GM18858 (cell line): ENCODE measurements around the gene ZNF814.
A peak's percentile ranks its signal among the peaks of the same experiment; 100 is the strongest.
"Not testable (repeated sequence)": the region's sequence is repeated elsewhere in the genome, so short reads cannot be mapped to it uniquely, and the experiment has no call there.

Experiments
- ATAC-seq: cut with Tn5 transposase; IDR thresholded peaks from one replicate; pipeline ENCODE4 v1.9.1; 2021; ENCODE audit not compliant: unreplicated experiment

Gene ZNF814

DNA sequence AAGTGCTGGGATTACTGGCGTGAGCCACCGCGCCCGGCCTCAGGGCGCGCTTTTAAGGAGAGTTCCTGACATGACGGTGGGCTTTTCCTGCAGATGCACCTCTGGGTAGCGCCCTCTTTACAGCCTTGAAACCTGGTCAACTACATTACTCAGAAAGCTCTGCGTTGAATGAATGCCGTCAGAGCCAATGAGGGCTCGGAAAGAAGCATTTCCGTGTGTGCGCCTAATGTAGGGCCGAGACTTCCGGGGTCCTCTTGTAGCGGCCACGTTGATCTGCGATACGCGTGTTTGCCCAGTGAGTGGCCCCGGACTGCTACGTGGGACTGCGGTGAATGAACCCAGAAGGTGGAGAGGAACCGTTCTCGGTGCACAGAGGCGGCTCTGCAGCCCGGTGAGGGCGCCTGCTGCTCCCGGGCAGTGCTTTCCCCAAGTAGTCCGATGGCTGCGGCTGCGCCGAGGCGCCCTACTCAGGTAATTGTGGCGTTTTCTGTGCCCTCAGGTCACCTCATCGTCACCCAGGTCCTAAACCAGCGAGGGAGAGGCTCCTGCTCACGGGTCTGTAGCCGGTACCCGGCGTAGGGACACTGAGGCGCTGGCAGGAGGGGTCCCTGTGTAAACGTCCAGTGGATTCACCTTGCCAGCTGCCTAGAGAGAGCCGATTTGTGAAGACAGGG lies 69.2 kb downstream of the ZNF814 start:
- ATAC-seq, result peak; percentile 54

DNA sequence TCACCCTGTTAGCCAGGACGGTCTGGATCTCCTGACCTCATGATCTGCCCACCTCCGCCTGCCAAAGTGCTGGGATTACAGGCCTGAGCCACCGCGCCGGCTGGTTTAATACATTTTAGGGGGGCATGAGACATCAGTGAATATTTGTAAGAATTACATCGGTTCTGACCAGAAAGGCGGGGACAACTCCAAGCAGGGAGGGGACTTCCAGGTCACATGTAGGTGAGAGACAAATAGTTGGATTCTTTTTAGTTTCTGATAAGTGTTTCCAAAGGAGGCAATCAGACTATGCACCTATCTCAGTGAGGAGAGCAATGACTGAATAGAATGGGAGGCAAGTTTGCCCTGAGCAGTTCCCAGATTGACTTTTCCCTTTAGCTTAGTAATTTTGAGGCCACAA lies 70.5 kb downstream of the ZNF814 start:
- no peak for ATAC-seq

DNA sequence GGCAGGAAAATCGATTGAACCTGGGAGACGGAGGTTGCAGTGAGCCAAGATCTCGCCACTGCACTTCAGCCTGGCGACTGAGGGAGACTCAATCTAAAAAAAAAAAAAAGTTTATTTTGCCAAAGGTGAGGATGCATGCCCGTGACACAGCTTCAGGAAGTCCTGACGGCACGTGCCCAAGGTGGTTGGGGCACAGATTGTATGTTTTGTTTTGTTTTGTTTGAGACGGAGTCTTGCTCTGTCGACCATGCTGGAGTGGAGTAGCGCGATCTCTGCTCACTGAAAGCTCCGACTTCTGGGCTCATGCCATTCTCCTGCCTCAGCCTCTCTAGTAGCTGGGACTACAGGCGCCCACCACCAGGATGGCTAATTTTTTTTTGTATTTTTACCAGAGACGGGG lies 70.9 kb downstream of the ZNF814 start:
- ATAC-seq, result no peak

DNA sequence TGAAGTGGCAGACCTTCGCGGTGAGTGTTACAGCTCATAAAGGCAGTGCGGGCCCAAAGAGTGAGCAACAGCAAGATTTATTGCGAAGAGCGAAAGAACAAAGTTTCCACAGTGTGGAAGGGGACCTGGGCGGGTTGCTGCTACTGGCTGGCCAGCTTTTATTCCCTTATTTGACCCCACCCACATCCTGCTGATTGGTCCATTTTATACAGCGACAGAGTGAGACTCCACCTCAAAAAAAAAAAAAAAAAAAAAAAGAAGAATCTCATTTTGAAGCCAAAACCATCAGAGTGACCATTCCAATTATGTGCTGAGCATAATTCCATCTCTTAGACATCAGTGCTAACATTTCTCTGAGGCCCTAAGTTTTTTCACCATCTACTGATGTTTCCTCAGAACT lies 72.2 kb downstream of the ZNF814 start:
- ATAC-seq, result no peak

DNA sequence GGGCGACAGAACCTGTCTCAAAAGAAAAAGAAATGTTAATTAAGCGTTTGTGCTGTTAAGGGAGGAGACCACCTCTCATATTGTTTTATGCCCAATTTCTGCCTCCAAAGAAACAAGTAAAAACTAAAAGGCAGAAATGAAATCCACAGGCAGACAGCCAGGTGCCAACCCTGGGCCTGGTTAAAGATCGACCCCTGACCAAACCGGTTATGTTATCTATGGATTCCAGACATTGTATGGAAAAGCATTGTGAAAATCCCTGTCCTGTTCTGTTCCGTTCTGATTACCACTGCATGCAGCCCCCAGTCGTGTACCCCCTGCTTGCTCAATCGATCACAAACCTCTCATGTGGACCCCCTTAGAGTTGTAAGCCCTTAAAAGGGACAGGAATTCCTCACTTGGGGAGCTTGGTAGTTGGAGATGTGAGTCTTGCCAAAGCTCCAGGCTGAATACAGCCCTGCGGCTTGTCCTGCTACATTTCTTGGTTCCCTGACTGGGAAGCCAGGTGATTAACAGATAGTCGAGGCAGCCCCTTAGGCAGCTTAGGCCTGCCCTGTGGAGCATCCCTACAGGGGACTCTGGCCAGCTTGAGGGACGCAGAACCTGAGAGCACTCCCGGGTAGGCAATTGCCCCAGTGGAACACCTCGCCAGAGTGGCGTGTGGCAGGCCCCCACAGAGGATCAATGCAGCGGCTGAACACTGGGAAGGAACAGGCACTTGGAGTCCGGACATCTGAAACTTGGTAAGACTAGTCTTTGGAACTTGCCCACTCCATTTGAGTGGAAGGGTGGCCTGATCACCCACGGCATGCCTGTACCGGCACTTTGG lies 73.4 kb downstream of the ZNF814 start:
- ATAC-seq, result no peak

DNA sequence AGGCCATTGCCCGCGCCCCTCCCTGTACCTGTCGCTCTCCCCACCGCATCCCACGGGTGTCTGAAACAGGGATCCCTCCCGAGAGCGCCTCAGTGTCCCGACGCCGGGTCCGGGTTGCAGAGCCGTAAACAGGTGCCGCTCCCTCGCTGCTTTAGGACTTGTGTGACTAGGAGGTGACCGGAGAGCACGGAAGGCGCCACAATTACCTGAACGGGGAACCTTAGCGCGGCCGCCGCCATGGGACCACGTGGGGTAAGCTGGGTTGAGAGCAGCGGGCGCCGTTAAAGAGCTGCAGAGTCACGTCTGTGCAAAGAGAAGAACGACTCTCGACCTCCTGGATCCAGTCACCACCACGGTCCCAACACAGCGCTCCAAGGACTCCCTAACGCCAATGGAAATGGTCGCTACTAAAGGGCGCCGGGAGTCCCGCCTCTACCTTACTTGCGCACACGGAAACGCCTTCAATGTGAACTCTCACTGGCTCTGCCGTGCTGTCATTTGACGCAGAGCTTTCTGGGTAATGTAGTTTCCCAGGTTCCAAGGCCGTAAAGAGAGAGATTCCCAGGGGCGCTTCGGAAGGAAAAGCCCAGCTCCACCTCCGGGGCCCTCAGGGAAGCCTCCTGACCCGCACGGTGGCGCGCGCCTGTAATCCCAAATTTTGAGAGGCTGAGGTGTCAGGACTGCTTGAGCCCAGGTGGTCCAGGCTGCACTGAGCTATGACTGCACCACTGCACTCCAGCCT lies 74.2 kb downstream of the ZNF814 start, which contains the start of gene ZNF552:
Gene ZNF552 (minus strand): TSS at position 409 of the 742 bp plus-strand sequence. CDS start 170 bp downstream, at position 239.
- ATAC-seq, result peak; percentile 71

DNA sequence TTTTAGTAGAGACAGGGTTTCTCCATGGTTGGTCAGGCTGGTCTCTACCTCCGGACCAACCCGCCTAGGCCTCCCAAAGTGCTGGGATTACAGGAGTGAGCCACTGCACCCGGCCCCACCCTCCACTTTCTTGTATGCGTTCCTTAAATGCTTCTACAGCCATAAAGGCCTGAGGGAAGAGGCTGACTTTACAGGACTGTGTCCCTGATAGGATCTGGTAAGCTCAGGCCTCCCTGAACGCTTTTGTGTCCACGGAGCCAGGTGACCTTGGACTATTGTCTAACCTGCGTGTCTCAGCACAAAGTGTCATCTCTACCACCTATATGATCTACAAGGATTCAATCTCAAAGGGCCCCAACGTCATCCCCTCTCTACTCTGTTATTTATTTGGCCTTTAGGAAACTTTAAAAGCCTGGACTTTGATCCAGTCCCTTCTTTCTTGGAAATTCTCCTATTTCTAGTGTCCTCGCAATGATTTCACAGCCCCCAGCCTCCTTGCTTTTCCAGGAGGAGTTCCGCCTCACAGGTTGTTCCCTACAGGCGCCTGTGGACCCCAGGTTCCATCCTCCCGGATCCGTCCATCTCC lies 74.8 kb downstream of the ZNF814 start:
- no peak for ATAC-seq

DNA sequence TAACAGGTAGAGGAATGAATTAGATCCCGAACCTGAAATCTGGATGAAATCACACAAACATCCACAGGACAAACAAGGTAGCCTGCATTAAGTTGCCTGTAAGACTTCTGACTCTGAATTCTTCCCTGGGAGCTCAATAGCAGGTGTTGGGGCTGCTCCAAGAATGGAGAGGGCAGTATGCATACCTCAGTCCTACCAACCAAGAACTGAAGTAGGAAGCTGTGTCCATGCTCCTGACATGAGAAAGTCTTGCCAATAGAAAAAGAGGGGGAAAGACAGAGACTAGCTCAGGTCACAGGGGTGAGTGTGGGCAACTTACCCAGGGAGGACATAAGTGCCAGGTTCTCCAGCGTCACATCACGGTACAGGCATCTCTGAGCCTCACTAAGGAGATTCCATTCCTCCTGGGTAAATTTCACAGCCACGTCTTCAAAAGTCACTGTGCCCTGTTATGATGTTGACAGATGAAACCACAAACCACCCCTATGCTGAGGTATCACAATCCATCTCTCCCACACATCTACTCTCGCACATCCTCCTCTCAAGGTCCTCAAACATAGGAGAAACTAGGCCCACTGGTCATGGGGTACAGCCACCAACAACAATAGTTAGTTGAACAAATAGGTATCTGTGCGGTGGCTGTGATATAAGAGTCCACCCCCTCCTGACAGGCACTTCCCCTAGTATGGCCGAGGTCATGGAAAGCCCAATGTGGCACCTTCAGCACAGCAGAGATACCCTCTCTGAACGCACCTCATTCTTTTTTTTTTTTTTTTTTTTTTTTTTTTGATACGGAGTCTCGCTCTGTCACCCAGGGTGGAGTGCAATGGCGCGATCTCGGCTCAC lies 75.6 kb downstream of the ZNF814 start:
- not testable (repeated sequence) for ATAC-seq

DNA sequence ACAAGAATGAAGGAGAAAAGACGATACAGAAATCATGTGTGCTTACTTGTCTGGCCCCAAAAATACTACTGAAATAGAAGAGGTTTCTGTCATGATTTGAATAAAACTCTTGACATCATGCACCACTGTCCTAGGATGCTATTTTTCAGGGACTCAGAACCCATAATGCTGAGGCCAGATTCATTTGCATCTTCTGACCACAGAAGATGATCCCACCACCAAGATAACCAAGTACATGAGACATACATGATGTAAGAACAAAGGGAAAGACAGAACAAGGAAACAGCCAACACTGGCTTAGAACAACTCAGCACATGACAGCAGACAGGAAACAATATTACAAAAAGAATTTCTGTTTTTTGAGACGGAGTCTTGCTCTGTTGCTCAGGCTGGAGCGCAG lies 76.6 kb downstream of the ZNF814 start:
- ATAC-seq, result no peak

DNA sequence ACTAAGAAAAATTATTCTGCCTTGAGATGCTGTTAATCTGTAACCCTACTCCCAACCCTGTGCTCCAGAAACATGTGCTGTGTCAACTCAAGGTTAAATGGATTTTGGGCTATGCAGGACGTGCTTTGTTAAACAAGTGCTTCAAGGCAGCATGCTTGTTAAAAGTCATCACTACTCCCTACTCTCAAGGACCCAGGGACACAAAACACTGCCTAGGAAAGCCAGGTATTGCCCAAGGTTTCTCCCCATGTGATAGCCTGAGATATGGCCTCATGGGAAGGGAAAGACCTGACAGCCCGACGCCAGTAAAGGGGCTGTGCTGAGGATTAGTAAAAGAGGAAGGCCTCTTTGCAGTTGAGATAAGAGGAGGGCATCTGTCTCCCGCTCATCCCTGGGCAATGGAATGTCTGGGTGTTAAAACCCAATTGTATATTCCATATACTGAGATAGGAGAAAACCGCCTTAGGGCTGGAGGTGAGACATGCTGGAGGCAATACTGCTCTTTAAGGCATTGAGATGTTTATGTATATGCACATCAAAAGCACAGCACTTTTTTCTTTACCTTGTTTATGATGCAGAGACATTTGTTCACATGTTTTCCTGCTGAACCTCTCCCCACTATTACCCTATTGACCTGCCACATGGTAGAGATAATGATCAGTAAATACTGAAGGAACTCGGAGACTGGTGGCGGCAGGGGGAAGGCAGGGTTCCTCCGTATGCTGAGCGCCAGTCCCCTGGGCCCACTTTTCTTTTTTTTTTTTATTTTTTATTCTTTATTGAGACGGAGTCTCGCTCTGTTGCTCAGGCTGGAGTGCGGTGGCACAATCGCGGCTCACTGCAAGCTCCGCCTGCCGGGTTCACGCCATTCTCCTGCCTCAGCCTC lies 78.2 kb downstream of the ZNF814 start:
- ATAC-seq, result not testable (repeated sequence)

DNA sequence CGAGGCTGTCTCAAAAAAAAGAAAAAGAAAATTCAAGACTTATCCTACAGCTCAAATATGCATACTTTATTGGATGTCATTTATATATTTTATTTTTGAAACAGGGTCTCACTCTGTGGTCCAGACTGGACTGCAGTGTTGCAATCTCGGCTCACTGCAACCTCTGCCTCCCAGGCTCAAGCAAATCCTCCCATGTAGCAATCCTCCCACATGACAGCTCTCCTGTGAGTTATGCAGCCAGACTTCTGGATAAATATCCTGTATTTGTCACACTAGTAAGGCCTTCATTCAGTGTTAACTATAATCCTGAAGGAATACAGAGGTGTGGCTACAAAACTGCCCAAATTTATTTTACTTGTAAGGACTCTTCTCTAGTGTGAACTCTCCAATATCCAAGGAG lies 81.3 kb downstream of the ZNF814 start:
- ATAC-seq, result no peak

DNA sequence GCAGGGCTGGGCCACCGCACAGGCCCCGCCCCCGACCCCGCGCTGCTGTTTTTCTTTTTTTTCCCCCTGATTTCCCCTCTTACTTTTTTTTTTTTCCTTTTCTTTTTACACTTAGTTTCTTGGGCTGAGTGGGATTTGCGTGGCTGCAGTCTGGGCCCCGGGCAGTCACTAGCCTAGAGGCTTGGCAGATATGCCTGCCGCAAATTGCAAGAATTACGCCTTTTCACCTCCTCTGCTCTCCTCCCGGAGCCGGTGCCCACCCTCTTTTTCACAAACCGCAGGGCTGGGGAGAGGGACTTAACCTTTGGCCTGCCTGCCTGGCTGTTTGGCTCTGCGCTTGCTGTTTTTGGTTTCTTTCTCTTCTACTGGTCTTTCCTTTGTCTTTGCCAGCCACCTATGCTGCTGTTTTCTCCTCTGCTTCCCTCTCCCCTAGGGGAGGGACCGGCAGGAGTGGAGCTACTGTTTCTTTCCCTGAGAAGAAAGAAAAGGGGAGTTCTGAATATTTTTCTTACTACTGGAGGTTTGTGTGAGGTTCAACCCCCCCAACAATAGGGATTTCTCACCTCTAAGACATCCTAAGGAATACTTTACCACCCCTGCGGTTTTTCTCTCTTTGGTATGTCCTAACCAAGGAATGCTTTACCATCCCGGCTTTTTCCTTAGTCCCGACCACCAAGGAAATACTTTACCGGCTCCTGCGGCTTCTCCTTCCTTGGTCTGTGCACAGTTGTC lies 85.1 kb downstream of the ZNF814 start:
- no peak for ATAC-seq

DNA sequence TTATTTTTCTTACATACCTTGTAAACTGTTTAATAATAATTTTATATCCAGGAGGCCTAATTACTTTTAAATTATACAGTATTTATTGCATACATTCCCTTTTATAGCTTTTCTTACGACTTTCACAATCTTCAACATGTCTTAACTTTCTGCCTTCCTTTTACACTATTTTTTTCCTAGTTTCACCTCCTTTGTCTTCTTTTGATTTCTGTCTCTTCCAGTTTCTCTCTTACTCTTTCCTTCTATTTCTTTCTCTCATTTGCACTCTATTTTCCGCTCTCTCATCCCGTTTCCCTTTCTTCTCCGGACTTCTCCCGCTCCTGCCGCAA lies 85.6 kb downstream of the ZNF814 start:
- no peak for ATAC-seq

DNA sequence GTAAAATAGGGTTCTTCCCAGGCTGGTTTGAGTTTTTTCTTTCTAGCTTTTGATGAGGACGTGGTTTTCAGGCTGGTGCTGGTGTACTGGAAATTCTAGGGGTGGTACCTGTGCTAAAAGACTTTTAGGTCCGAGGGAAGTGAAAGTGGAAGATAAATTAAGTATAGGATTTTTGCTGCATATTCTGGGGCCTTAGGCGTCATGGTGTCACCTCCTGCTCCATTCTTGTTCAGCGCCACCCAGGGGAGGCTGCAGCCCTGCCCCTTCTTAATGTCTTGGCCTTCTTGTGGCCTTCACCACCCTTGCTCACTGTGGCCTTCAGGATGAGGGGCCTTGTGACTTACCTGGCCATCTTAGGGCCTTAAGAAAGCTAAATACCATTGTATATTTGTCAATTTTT lies 86.6 kb downstream of the ZNF814 start:
- ATAC-seq, result no peak

DNA sequence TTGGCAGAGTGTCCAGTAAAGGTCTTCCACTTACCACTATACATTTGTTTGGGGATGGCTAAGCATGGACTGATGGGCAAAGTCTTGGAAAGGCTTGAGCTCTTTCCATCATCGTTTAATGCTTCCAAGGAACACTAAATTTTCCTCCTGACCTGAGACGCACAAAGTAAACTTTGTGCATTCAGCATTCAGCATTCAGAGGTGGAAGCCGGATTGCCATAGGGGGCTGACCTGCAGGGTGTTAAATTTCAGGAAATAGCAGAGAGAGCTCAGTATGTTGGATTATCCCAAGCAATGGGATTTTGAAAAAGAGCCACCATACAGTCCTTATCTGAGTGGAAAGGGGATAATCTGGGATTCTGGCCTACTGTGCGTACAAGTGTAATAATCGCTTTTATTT lies 88.1 kb downstream of the ZNF814 start:
- ATAC-seq, result no peak
